ENCODE measurements around the gene GIPC2.

DNA sequence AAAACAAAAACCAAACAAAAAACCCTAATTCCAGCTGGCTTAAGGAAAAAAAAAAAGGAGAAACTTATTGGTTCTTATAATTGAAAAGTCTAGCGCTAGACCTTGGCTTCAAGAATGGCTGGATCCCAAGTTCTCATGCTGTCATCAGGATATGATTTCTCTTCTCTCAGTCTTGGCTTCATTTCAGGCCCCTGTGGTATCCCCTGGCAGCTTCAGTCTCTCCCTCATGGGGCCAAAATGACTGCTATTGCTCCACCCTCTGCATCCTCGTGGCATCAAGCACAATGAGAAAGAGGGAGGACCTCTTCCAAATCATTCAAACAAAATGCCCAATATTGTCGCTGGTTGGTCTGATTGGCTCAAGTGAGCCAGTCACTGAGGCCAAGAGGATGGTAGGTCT, 80.7 kb downstream of the GIPC2 start:
- no peak for TF ChIP-seq EZH2 (IDR thresholded peaks at IDR 0.05; ENCODE audit: borderline replicate concordance, insufficient read depth, low read depth, low read length, poor library complexity, severe bottlenecking)
- TF ChIP-seq, protein P1, sequence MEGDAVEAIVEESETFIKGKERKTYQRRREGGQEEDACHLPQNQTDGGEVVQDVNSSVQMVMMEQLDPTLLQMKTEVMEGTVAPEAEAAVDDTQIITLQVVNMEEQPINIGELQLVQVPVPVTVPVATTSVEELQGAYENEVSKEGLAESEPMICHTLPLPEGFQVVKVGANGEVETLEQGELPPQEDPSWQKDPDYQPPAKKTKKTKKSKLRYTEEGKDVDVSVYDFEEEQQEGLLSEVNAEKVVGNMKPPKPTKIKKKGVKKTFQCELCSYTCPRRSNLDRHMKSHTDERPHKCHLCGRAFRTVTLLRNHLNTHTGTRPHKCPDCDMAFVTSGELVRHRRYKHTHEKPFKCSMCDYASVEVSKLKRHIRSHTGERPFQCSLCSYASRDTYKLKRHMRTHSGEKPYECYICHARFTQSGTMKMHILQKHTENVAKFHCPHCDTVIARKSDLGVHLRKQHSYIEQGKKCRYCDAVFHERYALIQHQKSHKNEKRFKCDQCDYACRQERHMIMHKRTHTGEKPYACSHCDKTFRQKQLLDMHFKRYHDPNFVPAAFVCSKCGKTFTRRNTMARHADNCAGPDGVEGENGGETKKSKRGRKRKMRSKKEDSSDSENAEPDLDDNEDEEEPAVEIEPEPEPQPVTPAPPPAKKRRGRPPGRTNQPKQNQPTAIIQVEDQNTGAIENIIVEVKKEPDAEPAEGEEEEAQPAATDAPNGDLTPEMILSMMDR (IDR thresholded peaks at IDR 0.05) = no peak

Data from B cell (primary cell).